Measurements from ENCODE around the gene PRDX6.
A peak's percentile ranks its signal among the peaks of the same experiment; 100 is the strongest.
"Not testable (repeated sequence)": the region's sequence is repeated elsewhere in the genome, so short reads cannot be mapped to it uniquely, and the experiment has no call there.

The PRDX6 gene

DNA sequence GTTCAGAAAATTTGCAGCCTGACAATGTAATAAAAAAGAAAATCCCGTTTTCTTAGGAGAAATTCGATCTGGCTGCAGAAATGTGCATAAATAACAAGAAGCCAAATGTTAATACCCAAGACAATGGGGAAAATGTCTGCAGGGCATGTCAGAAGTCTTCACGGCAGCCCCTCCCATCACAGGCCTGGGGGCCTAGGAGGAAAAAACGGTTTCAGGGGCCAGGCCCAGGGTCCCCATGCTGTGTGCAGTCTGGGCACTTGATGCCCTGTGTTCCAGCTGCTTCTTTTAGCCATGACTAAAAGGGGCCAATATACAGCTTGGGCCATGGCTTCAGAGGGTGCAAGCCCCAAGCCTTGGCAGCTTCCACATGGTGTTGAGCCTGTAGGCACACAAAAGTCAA lies 6.5 kb upstream of the PRDX6 start:
- DNase-seq, result no peak

- DNase-seq, result no peak
These were observed 3.5 kb upstream of the PRDX6 start for GRCh38 chr1:173473599-173474011.

GRCh38 chr1:173474097-173474779 lies 2.9 kb upstream of the PRDX6 start:
- no peak for DNase-seq

- not testable (repeated sequence) for DNase-seq
These were observed 2.2 kb upstream of the PRDX6 start for GRCh38 chr1:173474780-173475421.

- DNase-seq, result no peak
These were observed 1.5 kb upstream of the PRDX6 start for GRCh38 chr1:173475564-173476196.

DNA sequence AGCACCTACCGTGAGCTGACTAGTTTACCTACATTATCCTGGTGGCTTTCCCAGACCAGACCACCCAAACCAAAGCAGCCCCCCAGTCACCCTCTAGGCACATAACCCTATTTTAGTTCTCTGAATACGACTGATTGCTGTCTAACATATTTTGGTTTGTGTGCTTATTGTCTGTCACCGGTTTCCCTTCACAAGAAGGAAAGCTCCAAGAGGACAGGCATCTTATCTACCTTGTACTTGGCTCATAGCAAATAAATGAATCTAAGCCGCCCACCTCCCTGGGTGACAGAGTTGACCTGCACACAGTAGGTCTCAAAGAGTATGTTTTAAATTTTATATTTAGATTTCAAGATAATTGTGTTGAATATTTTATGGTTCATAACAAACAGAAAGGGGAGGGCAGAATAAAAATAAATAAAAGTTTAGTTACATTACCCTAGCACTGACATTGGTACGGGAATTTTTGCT lies 904 bp upstream of the PRDX6 start:
- no peak for DNase-seq

DNA sequence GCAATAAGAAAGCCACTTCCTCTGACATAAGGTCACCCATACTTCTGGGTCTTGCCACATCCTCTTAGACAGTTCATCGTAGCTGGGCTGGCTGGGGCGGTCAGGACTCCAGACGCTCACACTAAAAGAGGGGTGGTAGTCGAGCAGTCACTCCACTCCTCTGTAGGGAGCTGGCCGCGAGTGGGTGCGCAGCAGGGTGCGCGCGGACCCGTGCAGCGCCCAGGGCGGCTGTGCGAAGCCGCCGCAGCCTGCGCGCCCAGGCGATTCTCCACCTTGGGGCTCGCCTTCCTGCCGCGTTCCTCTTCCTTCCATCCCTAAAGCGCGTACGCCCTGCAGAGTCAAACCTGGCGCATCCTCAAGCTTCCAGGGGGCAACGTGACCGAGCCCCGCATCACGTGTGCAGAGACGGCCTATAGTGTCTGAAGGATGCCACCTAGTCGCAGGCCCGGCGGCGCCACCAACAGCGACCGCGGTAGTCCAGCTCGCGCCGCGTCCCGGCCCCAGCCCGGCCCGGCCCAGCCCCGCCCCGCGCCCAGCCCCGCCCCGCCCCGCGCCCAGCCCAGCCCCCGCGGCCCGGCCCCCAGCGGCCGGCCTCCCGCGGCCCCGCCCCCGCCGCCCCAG lies 360 bp upstream of the PRDX6 start:
- peak; percentile 89 for DNase-seq

- DNase-seq, result no peak
These were observed 1.0 kb downstream of the PRDX6 start for GRCh38 chr1:173478094-173478674.

DNA sequence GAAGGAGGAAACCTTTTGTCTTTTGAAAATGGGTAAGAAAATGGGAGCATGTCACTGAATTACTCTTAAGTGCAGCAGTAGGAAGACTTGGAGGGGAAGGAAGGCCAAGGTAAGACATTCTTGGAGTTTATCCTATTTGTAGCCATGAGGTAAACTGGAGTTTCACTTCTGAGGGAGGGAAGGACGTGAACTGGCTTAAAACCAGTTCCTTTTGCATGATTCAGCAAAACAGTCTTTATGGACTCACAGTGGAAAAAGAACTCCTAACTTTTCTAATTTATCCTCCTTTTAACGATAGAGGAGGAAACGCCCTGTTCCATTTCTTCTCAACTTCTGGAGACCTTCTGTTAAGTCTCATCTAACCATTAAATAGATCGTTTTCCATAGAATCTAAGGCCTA lies 2.5 kb downstream of the PRDX6 start:
- no peak for DNase-seq

DNA sequence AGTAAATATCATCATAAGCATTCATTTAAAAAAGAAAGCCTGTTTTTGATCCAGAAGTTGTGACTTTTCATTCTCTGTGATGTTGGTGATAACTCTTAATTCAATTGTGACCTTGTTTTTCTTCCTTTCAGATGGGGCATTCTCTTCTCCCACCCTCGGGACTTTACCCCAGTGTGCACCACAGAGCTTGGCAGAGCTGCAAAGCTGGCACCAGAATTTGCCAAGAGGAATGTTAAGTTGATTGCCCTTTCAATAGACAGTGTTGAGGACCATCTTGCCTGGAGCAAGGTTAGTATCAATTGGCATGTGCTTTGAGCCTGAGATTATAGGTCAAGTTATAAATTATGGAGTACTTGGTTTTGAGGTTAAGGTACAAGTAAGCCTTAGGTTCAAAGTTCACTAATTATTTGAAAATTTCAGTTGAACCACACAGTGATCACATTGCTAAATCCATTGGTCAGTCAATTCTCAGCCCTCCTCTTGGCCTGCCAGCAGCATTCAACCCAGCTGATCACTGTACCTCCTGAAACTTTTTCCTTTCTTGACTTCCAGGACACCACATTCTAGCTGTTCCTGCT lies 4.1 kb downstream of the PRDX6 start:
- DNase-seq, result no peak

DNA sequence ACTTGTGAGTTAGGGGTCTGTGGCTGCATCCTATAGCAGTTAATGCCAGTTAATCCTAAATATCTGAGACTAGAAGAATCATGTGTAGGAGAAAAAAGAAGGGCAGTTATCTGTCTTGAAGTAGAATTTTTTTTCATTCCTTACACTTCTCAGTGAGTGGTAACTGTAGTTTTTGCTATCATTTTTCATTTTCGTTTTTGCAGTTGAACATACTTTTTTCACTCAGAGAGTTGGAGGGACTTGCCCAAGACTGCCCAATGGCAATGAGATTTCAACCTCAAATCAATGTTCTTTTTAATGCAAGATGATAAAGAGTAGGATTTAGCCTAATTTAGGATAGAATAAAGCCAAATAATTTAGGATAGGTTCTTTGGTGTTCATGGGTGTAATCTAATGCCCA lies 5.5 kb downstream of the PRDX6 start:
- no peak for DNase-seq

- no peak for DNase-seq
These were observed 7.1 kb downstream of the PRDX6 start for GRCh38 chr1:173484276-173484675.

DNA sequence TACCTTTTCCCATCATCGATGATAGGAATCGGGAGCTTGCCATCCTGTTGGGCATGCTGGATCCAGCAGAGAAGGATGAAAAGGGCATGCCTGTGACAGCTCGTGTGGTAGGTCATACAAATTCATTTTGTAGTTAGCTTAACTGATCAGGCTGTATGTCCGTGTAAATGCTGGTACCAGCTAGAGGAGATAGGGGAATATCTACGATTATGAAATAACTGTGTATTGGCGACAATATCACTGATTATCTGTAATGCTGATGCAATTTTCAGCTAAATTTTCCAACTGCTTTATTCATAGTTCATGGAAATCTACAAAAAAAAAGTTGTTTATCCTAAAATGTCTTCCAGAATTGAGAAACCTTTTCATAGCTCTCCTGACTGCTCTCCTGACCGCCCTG lies 8.3 kb downstream of the PRDX6 start:
- no peak for DNase-seq

DNA sequence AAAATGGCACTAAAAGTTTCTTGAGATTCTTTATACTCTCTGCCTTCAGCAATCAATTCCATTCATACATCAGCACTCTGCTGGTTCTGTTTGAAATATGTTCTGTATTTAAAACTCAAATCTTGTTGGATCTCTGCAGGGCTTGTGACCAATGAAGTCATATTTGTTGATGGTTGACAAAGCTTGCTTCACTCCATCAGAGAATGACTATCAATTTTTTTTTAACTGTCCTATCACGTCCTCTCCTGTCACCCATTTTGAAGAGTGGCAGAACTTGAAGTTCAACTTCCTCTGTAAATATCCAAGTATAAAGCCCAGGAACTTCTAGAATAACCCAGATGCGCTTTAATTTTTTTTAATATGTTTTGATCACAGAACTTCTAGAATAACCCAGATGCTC lies 10.9 kb downstream of the PRDX6 start:
- no peak for DNase-seq

DNA sequence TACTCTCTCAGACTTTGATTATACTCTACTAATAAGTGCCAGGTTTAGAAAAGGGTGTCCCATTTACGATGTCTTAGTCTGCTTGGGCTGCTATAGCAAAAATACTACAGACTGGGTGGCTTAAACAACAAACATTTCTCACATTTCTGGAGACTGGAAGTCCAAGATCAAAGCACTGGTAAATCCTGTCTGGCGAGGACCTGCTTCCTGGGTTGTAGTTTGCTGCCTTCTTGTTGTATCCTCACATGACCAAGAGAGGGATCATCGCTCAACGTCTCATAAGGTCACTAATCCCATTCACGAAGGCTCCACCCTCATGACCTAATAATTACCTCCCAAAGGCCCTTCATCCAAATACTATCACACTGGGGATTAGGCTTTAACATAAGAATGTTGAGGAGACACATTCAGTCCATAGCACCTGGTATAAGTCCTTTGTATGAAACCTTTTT lies 12.0 kb downstream of the PRDX6 start:
- DNase-seq, result no peak

DNA sequence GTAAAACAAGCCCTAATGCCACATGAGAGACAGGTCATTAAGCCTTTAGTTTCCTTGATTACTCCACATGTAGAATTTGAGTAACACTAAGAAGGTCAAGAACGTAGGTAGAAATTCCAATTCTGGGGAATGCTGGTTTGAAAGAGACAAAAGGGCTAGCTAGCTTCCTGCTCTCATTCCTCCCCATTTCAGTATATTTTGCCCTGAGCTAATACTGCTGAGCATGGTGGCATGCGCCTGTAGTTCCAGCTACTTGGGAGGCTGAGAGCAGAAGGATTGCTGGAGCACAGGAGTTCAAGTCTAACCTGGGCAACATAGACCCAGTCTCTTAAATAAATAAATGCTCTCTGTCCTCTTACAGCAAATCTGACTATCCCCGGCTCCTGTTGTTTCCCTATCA lies 12.8 kb downstream of the PRDX6 start:
- no peak for DNase-seq

DNA sequence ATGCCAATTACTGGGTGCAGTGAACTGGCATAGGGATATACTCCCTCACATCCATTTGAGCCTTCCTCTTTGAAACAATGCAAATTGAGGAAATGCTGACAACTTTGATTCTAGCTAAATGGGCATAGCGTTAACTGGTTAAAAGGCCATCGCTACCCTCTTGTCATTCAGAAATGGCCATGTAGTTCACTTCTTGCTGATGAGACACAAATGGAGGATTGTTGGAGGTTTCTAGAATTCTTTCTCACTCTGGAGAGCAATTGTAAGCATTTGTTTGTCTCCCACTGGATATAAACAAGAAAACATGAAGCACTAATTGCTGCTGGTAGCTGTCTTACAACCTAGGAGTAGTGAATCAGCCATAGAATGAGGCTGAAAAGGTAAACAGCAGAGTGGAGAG lies 14.4 kb downstream of the PRDX6 start:
- DNase-seq, result no peak

DNA sequence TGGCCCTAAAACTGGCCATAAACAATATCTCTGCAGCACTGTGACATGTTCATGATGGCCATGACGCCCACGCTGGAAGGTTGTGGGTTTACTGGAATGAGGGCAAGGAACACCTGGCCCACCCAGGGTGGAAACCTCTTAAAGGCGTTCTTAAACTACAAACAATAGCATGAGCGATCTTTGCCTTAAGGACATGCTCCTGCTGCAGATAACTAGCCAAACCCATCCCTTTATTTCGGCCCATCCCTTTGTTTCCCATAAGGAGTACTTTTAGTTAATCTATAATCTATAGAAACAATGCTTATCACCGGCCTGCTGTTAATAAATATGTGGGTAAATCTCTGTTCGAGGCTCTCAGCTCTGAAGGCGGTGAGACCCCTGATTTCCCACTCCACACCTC lies 16.0 kb downstream of the PRDX6 start:
- not testable (repeated sequence) for DNase-seq

DNA sequence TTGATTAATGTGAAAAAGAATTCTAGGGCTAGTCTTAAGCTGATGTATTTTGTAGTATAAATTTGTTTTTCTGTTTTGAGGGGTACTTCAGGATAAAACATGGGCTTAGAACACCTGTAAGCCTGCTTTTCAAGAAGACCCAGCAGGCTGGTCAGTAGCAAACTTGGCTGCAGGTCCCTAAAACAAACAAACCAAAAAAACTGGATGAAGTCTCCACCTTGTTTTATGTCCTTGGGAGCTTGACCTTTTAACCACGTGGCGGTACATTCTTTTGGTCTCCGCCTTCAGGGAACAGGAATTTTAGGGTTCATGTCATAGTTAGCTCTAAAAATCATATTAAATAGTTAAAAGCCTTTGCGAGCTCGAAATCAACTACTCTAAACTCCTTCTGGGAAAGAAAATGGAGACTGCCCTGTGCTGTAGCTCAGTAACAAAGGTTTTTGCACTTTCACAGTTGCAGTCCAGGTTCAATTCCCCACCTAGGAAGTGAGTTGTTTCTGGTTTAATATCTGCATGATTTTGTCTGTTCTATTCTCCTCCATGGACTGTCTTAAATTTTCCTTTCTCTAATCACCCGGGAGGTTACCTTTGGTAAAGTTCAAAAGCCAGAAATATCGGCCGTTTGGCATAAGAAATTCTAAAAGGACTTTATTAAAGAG lies 18.6 kb downstream of the PRDX6 start:
- no peak for DNase-seq

DNA sequence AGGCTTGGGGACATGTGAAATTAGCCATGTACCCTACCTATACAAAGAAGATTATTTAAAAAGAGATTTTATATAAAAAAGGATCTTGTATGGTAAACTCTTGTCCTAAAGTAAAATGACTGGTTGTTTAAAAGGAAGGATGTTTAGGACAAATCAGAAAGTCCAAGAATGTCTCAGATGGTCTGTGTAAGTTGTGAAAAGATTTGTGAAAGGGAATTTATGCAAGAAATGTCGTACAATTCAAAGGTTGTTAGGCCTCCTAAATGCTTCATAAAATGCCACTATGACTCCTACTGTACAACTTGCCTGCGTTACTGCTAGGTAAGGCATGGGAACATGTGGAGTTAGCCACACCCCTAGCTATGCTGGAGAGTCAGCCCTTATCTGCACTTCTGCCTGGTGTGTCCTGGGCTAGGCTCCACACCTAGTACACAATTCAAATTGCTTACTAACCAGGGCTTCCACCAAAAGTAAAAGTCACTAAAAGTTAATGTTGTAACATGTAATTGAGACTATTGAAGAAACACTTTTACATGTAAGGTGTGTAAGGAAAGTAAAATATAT lies 19.7 kb downstream of the PRDX6 start:
- DNase-seq, result no peak

GRCh38 chr1:173499729-173500128 lies 22.6 kb downstream of the PRDX6 start:
- DNase-seq, result no peak

GRCh38 chr1:173502104-173502503 lies 25.0 kb downstream of the PRDX6 start:
- no peak for DNase-seq

Measured in CD4-positive, alpha-beta T cell treated with Interleukin-21 for 1 hour (primary cell).